GM12892 (cell line): ENCODE data around the gene RPL31.

Experiments
- POLR2A ChIP-seq: IDR thresholded peaks from 2 replicates; pipeline ENCODE4 v1.6.1; 2011; ENCODE audit warnings: low read depth, low read length, control low read depth
- POLR2AphosphoS5 ChIP-seq: IDR thresholded peaks from 2 replicates; pipeline ENCODE4 v1.6.1; 2011; ENCODE audit warnings: low read depth, low read length, control low read depth

DNA sequence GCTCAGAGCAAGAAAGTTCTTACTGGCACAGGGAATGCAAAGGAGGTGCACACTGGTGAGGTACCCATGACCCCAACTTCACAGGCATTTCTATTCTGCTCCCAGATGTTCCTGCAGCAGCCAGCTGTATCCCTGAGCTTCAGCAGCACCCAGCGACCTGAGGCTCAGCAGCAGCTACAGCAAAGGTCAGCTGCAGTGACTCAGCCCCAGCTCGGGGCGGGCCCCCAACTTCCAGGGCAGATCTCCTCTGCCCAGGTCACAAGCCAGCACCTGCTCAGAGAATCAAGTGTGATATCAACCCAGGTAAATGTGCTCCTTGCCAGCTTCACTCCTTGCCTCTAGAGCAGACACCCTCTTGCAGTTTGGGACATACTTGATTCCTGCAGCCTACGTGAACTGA lies 14.1 kb upstream of the RPL31 start:
- TF ChIP-seq POLR2A (no peak), POLR2AphosphoS5 (no peak)
